ENCODE results near the gene RTP5. TPM values are rescaled to one million over a fixed set of nuclear protein-coding genes. Genes with fewer than 3 reads are reported as not detected.

Gene RTP5
- not detected in 2 replicates for total RNA-seq (2014; rRNA removed; shearing (Covaris generic))

DNA sequence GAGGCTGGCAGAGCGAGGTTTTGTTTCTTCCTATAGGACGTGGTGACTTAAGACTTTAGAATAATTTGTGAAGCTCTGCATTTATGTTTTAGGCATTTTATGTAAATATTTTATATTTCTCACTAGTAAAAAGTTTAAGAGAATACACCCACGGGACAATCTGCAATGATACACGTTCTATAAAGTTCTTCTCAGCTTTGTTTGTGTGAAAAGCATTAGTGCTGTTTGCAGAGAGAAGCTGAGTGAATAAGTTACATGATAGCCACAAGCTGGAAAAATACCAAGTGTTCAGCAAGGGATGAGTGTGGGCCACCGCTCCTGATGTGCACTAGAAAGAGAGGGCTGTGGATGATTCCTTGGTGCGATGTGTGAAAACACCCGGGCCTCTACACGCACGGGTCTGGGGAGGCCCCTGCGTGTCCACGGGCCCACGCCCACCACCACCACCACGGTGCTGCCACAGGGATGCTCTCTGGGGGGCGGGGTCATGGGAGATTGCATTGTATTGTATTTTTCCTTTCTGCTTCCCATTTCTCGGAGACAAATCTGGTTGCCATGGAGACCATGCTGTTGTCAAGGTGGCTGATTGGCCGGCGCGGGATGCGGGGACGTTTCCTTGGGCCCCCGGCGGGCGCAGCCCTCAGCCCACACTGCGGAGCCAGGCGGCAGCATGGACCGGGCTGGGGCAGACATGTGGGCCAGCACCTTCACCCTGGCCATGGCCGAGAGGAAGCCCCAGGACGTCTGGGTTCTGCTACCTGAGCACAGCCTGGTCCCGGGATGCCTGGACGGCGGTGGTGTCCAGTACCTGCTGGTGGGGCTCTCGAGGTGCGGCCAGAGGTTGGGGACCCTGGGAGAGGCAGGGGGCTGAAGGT lies at the start of gene RTP5:
RTP5 (plus strand) TSS at position 643 of the 875 bp plus-strand sequence; CDS start at position 671, 28 bp downstream.

DNA sequence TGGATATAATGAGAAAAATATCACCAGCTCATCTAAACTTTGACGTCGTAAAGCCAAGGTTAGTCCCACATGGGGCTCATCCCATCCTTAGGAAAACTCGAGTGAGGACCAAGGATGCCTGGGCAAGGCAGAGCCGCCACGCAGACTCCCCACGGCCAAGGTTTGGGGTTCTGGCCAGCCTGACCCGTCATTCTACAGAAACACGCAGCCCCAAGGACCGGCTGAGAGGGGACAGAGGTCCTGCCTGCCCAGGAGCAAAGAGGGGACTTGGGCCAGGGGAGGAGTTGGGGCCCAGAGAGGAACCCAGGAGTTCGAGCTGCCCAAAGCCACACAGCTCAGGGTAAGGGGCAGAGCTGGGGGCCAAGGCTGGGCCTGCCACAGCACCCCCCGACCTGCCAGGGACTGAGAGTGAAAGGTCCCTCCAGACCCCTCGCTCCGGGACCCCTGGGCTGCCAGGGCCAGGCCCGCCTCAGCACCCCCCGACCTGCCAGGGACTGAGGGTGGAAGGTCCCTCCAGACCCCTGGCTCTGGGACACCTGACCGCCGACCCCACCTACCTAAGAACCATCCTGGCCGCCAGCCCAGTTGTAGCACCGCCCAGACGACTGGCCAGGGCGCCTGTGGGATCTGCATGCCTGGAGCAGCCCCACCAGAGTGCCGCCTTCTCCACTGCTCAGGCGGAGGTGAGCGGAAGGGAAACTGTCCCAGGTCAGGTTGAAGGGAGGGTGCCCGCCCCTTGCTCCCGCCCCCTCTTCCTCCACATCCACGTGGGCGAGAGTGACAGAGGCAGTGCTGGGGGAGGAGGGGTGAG lies 11.1 kb upstream of the RTP5 start, which contains the start of gene PDCD1:
PDCD1 (minus strand) TSS at position 689 of the 811 bp plus-strand sequence; CDS start at position 633, 56 bp downstream.

Other genes starting within 250 kb of the RTP5 start
- gene THAP4, start 232.6 kb upstream of the RTP5 start, total RNA-seq (2014; rRNA removed; shearing (Covaris generic)): 60.0 and 64.0 TPM in 2 replicates
- 23.7 and 40.7 TPM in 2 replicates for gene ATG4B, start 232.0 kb upstream of the RTP5 start, total RNA-seq (2014; rRNA removed; shearing (Covaris generic))
- gene DTYMK, start 182.9 kb upstream of the RTP5 start, total RNA-seq (2014; rRNA removed; shearing (Covaris generic)): 52.4 and 56.2 TPM in 2 replicates
- gene ING5, start 167.7 kb upstream of the RTP5 start, total RNA-seq (2014; rRNA removed; shearing (Covaris generic)): 37.2 and 47.0 TPM in 2 replicates
- 21.9 and 26.9 TPM in 2 replicates for gene D2HGDH, start 135.1 kb upstream of the RTP5 start, total RNA-seq (2014; rRNA removed; shearing (Covaris generic))
- gene GAL3ST2, start 92.9 kb upstream of the RTP5 start, total RNA-seq (2014; rRNA removed; shearing (Covaris generic)): not detected in 2 replicates
- 0.34 TPM in 1 of 2 replicates, not detected in the other for gene NEU4, start 60.5 kb upstream of the RTP5 start, total RNA-seq (2014; rRNA removed; shearing (Covaris generic))
- gene PDCD1, start 10.8 kb upstream of the RTP5 start, total RNA-seq (2014; rRNA removed; shearing (Covaris generic)): not detected in 2 replicates